Measurements from ENCODE around the gene KIF5A.

DNA sequence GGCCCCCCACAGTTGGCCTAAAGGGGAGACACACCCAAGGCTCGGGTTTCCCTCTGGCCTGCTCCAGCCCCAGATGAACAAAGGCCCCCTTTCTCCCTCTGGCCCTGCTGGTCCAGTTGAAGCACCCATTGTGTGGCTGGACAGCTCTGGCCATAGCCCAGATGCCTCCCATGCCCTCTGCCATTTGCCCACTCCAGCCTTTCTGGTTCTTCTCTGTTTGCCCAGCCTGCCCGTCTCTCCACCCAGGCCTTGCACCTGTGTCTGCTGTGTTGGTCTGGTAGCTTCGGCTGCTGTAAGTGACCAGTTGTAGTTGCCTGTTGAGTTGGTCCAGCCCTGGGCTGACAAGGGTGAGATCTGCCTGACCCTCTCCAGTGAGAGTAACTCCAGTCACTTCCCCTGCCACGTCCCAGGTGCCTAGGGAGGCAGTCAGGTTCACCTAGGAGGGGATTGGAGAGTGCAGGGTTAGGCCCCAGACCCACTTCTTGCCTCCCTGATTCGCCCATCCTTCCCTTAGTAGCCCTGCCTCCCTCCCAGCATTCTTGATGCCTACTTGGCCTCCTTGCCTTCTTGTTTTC lies 80.1 kb downstream of the KIF5A start:
- TF ChIP-seq, protein P1, sequence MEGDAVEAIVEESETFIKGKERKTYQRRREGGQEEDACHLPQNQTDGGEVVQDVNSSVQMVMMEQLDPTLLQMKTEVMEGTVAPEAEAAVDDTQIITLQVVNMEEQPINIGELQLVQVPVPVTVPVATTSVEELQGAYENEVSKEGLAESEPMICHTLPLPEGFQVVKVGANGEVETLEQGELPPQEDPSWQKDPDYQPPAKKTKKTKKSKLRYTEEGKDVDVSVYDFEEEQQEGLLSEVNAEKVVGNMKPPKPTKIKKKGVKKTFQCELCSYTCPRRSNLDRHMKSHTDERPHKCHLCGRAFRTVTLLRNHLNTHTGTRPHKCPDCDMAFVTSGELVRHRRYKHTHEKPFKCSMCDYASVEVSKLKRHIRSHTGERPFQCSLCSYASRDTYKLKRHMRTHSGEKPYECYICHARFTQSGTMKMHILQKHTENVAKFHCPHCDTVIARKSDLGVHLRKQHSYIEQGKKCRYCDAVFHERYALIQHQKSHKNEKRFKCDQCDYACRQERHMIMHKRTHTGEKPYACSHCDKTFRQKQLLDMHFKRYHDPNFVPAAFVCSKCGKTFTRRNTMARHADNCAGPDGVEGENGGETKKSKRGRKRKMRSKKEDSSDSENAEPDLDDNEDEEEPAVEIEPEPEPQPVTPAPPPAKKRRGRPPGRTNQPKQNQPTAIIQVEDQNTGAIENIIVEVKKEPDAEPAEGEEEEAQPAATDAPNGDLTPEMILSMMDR (IDR thresholded peaks at IDR 0.05; ENCODE audit: low read depth, low read length, poor library complexity, severe bottlenecking), result no peak
- TF ChIP-seq EZH2phosphoT487 (IDR thresholded peaks at IDR 0.05; ENCODE audit: borderline replicate concordance, low read length), result no peak
